SHP77 (cell line): Measurements from ENCODE around the gene PRM2.
A peak's percentile ranks its signal among the peaks of the same experiment; 100 is the strongest.

Source experiments
- DNase-seq, 2 experiments: peaks; one replicate each; lab custom pipeline; 2025; lab: John Stamatoyannopoulos, UW

Gene PRM2

DNA sequence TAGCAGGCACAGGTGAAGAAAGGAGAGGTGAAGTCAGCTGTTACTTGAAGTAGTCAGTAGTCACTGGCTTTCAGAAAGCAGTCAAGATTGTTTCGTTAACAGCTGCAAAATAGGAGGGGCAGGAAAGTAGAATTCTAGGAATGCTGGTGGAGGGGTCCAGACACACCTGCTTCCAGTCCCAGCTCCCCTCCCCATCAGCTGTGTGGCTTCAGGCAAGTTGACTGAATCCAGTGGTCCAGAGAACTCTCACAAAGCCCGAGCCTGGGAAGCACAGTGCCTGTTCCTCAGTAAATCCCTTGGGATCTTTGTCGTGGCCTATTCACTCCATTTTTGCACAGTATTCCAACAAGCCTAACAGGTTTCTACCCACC is 15.7 kb downstream of the PRM2 start:
- no peak for DNase-seq

DNA sequence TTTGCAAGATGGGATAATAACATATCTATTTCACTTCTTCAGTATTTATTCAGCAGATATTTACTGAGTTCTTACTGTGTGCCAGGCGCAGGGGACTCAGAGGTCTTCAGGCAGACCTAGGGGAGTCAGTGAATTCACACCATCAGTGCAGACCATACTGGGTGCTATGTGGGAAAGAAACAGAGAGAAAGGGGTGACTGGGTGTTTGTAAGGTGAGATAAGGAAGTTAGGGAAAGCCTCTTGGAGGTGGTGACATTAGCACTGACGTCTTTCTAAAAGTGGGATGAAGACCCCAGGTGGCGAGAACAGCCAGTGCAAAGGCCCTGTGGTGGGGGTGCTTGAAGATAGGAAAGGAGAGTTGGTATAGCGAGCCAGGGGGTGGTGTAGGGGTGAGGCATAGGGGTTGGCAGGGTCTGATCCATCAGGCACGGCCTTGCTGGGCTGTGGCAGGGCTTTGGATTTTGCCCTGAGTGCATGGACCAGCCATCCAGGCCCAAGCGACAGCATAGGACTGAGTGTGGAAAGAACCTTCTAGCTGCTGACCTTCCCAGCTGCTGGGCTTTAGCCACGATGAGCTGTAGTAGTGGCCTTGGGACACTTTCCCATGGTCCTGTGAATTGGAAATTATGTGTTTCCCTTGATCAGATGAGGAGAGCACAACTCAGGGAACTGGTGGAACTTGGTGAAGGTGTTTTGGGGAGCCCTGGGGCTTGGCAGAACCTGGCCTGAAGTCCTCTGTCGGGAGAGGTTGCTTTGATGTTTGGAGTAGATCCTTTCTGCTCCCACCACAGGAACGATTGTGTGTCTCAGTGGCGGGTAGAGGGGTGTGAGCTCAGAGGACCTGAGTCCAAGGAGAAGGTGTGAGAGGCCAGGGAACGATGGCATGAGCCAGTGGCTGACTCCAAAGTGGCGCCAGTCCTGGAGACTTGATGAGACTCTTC is 16.4 kb downstream of the PRM2 start:
- no peak for DNase-seq

DNA sequence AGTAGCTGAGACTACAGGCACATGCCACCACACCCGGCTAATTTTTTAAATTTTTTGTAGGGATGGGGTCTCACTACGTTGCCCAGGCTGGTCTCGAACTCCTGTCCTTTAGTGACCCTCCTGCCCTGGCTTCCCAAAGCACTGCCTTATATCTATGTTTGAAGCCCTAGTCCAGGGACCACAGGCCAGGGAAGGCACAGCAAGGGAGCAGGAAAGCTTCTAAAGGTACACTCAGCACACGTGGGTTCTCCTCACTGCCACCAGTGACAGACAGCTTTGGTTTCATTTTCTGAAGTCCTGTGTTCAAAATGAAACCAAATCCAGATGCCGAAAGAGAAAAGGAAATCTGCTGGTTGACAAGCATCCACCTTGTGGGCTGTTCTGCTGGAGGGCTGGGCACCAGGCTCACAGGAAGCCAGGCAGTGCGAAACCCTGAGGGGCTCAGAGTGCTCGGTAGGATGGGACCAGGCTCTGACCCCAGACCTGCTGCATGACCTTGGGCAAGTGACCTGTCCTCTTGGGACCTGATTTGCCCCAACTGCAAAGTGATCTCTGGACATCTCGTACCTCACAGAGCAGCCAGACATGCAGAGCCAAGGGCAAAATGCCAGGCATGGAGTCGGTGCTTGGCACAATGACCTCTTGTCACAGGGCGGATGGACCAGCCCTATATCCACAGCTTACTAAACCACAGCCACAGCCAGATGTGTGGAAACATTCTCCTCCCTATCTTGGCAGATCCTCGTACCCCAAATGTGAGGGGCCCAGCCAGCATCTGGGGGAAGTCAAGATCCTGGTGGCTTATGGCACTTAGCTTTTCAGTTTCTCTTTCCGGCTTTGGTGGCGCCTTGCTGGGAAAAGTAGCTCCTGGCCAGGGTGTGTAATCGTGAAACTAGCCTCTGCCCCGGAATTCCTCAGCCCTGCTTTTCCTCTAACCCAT is 17.5 kb downstream of the PRM2 start:
- DNase-seq: no peak

DNA sequence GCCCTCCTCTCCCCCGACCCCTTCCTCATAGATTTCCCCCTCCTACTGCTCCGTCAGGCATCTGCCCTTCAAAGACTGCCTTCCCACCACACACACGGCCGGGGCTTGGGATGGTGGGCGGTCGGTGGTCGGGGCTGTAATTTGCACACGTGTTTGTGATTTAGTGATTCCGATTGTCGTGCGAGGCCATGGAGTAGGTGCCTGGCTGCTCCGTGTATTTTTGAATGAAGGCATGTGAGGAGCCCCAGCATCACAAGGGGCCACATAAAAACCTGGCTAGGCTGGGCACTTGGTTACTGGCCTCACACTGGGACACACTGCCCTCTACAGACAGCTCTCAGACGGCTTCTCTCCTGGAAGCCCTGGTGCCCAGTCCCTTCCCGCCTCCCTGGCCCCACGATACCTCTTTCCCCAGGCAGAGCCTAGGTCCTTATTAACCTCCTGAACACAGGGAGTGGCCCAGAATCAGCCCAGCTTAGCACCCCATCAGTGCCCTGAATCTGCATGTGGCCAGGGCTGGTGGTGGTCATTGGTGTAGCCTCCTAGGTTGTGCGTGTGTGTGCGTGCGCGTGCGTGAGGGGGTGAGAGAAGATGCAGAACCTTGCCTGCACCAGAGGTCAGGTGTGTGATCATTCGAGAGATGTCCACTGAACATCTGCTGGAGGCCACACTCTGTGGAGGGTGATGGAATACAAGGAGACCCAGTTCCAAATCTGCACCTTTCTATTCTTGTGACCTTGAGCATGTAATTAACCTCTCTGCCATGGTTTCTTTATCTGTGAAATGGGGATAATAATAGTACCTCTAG is 18.9 kb downstream of the PRM2 start:
- DNase-seq: peak; percentile 79 to 82

DNA sequence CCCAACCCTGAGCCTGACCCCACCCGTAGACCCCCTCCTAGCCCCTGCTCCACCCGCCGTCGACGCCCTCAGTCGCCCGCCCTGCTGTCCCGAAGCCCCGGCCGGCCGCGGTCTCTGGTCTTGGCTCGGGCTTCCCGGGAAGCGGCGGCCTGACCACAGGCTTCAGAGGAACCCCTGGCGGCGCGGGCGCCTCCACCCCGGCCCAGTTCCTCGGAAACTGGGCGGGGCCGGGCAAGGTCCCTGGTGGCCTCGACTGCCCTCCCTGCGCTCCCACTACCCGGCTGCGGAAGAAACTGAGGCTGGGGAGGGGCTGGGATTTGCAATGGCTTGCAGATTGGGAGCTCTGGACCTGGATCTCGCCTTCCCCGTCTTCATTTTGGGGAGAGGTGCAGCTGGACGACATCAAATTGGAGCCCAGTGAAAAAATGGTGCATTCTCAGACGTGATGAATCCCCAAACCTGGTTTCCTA is 19.6 kb downstream of the PRM2 start:
- no peak for DNase-seq

DNA sequence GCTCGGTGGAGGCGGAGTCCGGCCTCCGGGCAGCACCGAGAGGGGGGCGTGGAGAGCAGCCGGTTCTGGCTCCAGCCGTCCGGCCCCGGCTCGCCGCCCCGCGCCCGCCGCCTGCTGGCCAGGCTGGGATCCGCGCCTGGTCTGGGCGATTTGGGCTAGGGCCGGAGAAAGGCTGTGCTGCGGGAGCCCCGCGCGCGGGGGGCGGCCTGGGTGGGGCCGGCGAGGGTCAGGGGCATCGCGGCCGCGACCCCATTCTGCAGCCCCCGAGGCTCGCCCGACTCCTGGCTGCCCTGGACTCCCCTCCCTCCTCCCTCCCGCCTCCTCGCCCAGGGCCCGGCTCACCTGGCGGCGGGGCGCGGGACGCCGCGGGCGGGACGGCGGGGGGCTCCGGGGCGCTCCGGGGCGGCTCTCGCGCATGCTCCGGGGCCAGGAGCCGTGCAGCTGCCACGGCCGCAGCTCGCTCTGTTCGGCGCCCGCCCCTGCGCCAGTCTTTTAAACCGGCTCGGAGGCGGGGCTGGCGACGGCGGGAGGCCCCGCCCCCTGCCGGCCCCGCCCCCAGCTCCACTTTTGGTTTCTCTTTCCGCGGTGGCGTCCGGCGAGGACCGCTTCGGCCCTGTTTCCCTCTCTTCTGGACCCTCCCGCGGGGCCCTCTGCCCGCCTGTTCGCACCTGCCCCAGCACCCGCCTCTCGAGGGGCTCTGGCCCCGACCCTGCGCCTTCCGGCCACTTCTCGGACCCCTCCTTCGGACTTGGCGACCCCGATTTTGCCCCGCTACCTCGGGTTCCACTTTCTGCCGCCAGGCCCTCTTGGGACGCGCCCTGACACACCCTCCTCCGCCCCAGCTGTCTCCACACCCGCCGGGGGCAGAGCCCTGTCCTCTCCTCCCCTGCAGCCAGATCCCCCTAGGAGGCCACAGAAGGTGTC is 20.3 kb downstream of the PRM2 start, which contains the start of gene SOCS1:
Gene SOCS1, minus strand, starts transcription at position 468 of the 924 bp plus-strand sequence. CDS start 726 bp downstream, outside the sequence.
- peak; percentile 58 to 68 for DNase-seq

DNA sequence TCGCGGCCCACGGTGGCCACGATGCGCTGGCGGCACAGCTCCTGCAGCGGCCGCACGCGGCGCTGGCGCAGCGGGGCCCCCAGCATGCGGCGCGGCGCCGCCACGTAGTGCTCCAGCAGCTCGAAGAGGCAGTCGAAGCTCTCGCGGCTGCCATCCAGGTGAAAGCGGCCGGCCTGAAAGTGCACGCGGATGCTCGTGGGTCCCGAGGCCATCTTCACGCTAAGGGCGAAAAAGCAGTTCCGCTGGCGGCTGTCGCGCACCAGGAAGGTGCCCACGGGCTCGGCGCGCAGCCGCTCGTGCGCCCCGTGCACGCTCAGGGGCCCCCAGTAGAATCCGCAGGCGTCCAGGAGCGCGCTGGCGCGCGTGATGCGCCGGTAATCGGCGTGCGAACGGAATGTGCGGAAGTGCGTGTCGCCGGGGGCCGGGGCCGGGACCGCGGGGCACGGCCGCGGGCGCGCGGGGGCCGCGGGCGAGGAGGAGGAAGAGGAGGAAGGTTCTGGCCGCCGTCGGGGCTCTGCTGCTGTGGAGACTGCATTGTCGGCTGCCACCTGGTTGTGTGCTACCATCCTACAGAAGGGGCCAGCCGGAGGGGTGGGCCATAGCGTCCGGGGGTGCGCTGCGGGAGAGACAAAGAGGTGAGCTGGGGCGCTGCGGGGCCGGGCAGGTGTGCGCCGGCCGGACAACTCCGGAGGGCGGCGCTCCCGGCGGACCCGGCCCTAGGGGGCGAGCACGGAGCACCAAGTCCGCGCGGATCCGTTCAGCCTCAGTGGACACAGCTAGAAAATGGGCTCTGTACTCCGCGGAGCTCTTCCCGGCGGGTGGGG is 21.2 kb downstream of the PRM2 start:
- DNase-seq: peak; percentile 27 to 43

DNA sequence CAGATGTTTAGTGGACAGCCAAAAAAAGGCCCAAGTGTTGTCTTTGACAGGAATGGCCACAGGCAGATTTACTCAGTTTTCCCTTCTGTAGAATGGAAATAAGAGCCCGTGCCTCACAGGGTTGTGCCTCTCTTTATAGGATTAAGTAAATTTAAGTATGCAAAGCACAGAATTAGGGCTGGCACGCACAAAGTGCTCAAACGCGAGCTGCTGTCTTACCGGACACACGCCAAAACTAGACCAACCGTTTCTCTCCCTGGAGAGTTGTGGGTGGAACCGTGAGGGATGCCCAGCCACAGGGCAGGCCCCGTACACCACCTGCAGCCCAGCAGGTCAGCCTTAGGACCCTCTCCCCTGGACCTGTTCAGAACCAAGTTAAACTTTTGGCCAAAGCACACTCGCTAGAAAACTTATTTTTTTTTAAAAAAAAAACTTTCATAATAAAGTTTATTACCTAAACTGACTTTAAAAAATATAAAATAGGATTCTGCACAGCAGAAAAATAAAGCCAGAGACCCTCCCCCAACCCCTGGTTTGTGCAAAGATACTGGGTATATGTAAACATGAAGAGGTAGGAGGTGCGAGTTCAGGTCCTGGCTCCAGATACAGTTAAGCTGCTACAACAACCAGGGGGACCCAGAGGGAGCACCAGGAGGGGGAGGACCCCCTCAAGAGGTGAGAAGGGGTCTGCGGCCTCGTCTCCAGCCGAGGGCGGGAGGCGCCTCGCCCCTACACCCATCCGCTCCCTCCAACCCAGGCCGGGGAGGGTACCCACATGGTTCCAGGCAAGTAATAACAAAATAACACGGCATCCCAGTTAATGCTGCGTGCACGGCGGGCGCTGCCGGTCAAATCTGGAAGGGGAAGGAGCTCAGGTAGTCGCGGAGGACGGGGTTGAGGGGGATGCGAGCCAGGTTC is 22.0 kb downstream of the PRM2 start:
- no peak for DNase-seq

DNA sequence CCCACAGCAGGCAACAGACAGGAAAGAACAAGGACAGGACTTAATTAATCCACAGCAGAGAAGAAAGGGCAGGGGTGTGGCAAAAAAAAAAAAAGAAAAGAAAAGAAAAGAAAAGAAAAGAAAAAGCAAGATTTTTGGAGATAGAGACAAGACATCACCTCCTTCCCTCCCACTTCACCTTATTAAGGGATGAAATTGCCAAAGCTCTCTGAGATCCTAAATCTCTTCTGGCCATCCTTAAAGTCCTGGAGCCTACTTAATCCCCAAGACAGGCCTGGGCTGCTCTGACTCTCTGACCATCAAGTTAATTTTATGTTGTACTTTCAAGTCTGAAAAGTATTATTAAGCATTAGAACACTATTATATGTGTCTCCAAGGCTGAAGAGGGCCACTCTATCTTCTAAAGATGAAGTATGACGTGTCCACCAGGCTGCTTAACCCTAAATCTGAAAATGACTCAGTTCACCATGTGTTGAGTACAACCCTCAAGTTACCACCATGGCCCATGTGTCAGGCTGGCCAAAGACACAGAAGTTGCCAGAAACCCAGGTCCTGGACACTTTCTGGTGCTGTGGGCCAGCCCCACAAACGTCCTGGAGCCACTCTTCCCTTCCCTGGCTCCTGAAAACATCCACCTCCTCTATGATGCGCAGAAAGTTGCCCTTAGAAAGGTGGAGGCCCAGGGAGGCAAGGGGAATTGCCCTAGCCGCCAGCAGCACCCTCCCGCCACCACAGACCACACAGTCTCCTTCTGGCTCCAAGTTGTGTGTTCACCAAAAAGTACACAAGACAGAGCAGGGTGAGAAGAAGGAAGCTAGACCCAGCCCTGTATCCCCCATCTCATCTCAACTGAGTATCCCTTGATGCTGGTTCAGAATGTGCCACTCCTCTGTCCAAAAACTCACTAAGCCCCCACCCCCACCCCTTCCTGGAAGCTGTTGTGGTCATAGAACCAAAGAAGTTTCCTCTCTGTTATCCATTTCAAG is 23.0 kb downstream of the PRM2 start:
- no peak for DNase-seq

DNA sequence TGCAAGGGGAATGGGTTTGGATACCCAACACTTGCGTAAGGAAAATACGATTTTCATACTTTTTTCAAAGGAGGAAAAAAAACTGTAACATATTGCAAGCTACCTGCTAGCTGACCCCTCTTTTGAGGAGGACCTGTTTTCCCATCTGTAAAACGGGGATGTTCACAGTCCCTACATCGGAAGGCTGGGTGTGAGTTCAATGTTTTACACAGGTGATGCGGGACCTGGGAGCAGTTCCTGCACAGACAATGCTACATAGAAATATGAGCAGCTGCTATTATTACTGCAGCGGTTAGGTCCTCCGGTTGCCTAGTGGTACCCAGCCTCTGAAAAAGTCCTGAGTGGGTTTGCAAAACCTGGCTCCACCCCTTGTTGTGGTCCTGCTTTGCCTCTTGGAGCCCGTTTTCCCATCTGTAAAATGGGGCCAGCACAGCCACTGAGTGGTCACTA is 23.8 kb downstream of the PRM2 start:
- DNase-seq: no peak

DNA sequence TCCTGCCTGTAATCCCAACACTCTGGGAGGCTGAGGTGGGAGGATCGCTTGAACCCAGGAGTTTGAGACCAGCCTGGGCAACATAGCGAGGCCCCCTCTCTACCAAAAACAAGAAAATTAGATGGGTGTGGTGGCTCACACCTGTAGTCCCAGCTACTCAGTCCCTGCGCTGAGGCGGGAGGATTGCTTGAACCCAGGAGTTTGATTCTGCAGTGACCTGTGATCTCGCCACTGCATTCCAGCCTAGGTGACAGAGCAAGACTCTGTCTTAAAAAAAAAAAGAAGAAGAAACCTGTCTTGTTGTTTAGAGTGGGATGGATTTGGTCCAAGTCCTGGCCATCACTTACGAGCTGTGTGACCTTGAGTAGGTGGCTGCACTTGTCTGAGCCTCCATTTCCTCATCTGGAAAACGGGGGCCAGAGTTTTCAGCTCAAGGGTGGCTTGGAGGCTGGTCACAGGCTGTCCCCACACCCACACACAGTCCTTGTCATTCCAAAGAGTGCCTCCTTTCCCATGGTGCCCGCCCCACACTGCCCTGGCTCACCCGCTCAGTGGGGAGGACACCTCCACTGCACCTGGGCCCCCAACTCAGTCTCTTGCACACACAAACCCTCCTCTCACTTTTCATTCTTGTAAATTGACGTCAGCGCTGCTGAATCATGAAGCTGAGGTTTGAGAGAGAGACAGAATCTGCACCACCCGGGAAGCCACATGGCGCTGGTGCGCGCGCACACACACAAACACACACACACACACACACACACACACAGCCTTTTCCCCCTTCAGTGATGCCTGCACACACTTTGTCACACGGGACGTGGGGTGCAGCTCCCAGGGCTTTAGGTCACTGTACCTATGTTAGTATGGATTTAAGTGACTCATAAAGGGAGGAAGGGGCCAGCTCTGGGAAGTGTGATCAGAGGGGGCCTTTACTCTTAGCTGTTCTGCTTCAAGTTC is 24.5 kb downstream of the PRM2 start:
- no peak for DNase-seq

DNA sequence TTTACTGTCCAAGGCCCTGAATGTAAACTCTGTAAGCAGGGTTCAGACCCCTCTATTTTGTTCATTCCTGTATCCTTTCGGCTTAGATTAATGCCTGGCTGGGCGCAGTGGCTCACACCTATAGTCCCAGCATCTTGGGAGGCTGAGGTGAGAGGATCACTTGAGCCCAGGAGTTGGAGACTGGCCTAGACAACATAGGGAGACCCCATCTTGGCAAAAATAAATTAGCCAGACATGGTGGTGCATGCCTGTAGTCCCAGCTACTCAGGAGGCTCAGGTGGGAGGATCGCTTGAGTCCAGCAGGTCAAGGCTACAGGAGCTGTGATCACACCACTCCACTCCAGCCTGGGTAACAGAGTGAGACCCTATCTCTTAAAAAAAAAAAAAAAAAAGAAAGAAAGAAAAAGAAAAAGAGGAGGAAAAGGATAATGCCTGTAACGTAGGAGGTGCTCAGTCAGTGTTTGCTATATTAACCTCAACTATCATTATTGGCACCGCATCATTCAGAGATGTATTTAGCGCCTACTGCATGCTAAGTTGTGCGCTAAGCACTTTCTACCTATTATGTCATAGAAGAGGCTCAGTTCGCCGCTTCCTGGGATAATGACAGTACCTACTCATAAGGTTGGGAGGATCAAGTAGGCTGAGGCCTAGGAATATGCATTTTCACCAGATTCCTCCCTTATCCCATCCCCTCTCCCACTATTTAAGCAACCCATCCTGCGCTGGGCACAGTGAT is 25.3 kb downstream of the PRM2 start:
- no peak for DNase-seq

DNA sequence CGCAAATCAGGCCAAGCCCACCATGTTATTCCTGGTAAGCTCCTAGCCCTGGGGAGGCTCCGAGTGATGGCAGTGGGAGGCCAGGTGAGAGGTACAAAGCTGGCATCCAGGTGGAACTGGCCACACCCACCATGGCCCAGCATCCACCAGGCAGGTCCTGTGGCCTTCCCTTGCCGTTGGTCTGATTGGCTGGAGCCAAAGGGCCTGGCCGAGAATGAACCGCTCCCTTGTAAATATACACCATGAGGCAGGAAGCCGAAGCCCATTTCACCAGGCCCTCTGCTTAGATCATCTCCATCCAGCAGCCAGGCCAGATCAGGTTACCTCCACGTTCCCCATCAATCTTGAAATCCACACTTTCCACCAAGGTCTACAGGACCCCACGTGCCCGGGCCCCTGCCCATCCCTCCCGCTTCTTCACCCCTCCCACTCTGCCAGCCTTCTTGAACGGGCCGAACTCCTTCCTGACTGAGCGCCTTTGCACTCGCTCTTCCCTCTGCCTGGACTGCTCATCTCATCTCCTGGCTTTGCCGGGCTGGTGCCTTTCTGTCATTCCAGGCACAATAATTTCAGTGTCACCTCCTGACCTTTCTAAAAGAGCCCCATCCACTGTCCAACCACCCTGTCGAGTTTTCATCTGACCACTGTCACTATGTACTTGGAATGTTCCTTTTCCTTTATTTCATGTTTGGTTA is 26.0 kb downstream of the PRM2 start:
- no peak for DNase-seq

DNA sequence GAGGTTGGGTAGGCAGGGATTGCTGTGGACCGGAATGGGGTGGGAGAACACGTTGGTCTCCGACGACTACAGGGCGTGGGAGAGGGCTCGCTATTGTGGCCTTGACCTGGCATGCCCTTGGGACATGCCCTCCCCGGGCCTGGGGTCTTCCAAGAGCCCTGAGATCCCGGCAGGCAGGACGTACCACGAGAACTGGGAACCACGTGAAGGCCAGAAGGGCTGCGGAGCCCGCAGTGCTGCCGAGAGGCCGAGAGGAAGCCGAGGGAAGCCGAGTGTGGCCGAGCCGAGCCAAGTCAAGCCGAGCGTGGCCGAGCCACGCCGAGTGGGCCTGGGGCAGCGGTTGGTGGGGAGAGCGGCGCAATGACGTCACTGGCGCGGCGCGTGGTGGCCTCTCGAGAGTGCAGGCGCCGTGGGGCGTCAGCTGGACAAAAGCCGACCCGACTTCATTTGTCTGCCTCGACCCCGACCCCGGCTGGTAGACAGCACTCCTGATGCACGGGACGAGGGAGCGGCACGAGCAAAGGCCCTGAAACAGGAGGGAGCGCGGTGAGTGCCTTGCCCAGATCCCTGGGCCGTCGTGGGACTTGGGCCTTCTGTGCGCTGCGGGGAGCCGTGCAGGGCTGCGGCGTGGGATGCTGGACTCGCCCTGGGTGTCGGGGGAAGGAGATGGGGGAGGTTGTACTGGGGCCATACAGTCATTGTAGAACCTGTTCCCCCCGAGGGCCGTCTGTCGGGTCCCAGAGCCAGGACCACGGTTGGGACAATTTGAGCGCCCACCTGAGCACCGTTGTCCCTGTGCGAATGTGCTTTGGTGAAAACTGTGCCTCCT is 26.8 kb downstream of the PRM2 start:
- DNase-seq: no peak
